Kidney glomerular epithelial cell (primary cell): ENCODE measurements around the gene NFIB.

Experiments
- DNase-seq: peaks from one replicate; lab custom pipeline; 2025; lab: John Stamatoyannopoulos, UW

Gene NFIB

GRCh38 chr9:14242150-14242805 lies 71.7 kb downstream of the NFIB start:
- no peak for DNase-seq

GRCh38 chr9:14240537-14240936 lies 73.4 kb downstream of the NFIB start:
- DNase-seq: no peak

- peak; percentile 79 for DNase-seq
These were observed 75.4 kb downstream of the NFIB start for GRCh38 chr9:14238518-14238917.

- DNase-seq: peak; percentile 79
These were observed 75.9 kb downstream of the NFIB start for GRCh38 chr9:14238079-14238478.

DNA sequence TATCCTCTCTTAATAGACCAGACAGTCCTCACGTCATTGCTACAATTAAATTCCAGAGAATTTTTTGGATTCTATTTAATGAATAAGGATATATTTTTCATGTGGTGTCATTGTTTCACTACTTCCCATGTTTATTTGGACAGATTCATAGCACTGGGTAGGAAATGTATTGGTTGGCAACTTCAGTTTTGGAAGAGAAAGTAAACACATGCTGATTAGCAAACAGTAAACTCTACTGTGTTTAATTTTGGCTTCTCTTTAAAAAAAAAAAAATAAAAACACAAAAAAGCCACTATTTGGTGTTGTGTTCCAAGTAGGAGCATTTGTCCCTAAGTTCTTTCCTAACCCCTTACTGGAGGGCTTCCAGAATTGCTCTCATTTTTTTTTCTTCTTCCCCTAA lies 77.3 kb downstream of the NFIB start:
- DNase-seq: no peak

GRCh38 chr9:14232111-14232510 lies 81.8 kb downstream of the NFIB start:
- DNase-seq: no peak

DNA sequence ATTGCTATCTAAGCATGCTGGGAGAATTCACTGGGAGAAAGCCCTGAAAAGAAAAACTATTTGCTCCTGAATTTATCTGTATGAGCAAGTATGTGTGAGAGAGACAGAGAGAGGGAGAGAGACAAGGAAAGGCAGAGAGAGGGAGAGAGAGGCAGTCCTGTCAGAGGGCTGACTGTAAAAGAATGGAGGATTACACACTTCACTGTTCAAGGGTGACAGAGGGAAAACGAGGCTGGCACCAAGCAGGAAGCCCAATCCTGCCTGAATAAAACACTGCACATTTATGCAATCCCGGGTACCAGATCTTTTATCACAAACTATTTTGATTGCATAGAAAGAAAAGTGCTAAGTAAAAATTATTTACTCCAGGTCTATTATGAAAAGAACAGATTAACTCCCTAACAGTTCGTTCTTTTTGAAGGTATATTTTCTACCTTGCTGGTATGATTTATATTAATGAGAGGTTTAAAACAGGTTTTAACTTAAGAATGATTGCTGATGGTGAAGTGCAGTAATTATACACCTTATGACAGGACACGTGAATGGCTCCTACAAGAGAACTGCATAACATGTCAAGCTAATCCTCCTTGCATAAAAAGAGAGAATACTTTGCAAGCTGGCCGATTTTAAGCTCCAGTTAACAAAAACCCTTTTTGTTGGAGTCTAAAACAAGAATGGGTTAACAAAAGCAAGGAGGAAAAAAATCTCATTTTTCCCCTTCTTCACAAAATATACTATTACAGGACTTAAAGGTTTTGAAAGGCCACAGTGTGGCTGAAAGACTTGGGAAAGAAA lies 82.5 kb downstream of the NFIB start:
- DNase-seq: no peak

DNA sequence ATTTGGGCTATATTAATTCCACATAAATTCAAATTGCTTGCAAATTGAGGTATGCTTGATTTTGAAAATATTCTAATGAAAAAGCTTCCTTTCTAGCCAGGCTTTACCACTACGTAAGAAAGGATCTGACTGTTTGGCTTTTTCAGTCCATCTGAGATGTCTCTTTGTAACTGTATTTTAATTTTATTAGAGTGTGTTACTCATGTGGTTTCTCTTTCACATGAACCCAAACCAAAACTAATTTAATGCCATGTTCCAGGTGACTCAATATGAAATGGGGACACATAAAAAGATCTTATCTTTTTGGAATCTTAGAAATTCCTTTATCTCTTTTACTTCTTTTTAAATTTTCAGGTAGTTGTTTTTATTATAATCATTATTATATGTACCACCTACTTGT lies 85.3 kb downstream of the NFIB start:
- DNase-seq: no peak

GRCh38 chr9:14226855-14227532 lies 86.9 kb downstream of the NFIB start:
- no peak for DNase-seq

DNA sequence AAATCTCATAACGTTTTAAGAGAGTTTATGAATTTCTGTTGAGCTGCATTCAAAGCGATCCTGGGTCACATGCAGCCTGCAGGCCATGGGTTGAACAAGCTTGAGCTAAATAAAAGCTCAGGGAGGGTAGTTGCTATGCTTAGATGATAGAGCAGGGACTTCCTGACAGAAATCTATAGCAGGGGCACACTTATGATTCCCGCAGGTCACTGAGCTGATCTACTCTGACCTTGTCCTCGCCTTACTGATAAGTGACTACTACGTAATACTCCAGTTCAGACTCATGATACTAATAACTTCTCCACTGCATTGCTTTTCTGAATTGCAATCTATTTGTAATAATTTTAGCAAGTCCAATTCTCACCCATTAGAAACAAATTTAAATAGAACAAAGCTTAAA lies 90.9 kb downstream of the NFIB start:
- DNase-seq: no peak

DNA sequence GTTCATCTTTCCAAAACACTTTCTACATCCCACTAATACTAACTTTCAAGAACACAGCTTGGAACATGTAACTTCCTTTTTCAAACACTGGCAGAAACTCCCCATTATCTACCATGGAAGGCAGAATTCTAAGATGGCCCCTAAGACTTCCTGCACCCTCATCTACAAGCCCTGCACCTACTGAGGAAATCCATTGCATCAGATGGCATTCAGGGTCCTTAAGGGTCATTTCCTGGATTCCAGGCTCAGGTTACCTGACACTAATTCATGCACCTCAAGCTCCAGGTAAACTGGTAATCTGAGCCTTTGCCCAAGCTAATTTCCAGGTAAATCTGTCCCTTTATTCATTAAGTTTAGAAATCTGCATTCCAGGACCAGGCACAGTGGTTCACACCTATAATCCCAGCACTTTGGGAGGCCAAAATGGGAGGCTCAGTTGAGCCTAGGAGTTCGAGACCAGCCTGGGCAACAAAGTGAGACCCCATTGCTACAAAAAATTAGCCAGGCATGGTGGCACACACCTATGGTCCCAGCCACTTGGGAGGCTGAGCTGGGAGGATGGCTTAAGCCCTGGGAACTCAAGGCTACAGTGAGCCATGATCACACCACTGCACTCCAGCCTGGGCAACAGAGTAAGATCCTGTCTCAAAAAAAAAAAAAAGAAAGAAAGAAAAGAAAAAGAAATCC lies 91.6 kb downstream of the NFIB start:
- no peak for DNase-seq

GRCh38 chr9:14221558-14221957 lies 92.4 kb downstream of the NFIB start:
- peak; percentile 93 for DNase-seq

DNA sequence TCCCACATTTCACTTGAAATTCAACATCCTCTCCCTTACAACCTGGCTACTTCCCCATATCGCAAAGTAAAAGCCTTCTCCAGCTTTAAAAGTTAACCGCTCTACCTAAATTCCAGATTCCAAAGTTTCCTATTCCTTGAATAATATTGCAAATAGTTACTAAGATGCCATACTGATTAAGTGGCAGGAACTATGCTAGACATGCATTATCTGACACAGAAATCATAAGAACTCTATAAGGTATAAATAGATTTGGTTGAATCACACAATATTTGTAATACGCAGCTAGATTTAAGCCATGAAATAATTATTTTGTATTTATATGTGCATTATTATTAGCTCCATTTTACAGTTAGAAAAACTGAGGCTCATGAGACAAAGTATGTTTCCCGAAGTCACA lies 92.8 kb downstream of the NFIB start:
- DNase-seq: no peak

GRCh38 chr9:14220256-14220655 lies 93.7 kb downstream of the NFIB start:
- DNase-seq: no peak

DNA sequence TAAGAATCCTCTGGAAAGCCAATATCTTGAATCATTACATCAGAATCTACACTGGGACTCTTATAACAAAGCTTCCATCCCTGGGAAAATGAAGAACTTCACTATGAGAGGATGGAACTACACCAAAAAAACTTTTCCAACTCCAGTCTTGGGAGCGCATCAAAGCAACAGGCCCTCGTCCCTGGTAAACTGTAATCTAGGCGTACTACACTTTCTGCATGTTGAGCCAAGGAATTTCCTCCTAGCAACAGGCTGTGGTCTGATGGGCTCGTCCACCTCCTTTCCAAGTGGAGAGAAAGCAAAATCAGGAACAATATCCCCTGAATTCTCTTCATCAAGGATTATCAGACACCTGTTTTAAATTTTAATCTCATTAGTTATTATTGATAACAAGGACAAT lies 94.1 kb downstream of the NFIB start:
- no peak for DNase-seq

GRCh38 chr9:14218253-14218652 lies 95.7 kb downstream of the NFIB start:
- DNase-seq: no peak

GRCh38 chr9:14216612-14217194 lies 97.2 kb downstream of the NFIB start:
- no peak for DNase-seq

GRCh38 chr9:14215614-14216013 lies 98.3 kb downstream of the NFIB start:
- no peak for DNase-seq

GRCh38 chr9:14214693-14215092 lies 99.2 kb downstream of the NFIB start:
- no peak for DNase-seq

DNA sequence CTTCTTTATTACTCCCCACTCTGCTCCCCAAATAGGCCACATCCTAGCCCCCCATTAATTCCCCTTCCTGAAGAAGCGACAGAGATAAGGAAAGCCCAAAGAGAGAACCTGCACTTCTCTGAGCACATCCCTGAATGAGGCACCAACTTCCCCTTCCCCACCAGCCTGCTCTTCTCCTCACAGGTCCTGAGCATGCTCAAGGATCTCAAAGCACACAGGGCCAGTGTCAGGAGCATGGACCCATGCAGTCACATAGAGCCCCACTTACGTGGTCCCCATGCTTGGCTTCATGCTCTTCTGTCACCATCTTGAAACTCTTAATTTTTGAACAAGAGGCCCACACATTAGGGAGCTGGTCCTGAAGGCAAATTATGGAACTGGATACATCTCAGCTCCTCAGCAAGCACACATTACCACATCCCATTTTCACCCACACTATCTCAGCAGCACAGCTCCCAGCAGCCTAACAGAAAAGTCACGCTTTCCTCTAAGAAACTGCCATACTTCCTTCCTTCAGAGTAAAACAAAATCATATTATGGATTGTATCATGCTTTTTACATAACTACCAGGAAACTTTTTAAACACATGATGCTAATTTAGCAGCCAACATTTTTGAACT lies 99.8 kb downstream of the NFIB start:
- DNase-seq: no peak

DNA sequence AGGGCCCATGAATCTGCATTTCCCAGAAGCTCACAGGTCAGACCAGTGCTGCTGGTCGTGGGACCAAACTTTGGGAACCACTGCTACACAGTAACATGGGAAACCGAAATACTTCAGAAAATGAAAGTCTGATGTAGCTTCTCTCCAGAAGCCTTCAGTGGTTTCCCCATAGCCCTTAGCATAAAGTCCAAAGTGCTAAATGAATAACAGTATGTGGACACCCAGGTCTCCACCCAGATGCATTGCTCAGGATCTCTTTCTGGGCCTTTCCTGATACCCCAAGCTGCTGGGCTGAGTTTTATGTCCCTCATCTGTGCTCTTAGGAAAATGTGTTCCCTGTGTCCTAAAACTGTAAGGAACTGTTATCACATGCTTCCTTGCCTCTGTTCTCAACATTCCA lies 100.4 kb downstream of the NFIB start:
- no peak for DNase-seq
